Measurements from ENCODE around the gene SMARCA5.

Gene SMARCA5

GRCh38 chr4:143539670-143540023 is 26.1 kb downstream of the SMARCA5 start:
- Histone ChIP-seq H3K9me3 (replicated peaks; ENCODE audit: low read length) (no peaks in the 10 kb centered on the region), H3K36me3 (ENCODE audit: insufficient read depth, low read length) (peaks cover 83% of the 10 kb centered on the region), H3K9ac (ENCODE audit: low read depth, low read length) (no peak overlapping the region), H3K27me3 (ENCODE audit: control insufficient read depth, insufficient read depth, low read length) (no peaks in the 10 kb centered on the region), H3K4me1 (ENCODE audit: control insufficient read depth, insufficient read depth, low read length) (no peaks in the 10 kb centered on the region), H3K4me2 (ENCODE audit: low read length) (no peak overlapping the region), H3K4me3 (ENCODE audit: low read length) (no peak overlapping the region)

- H3K4me2 ChIP-seq (ENCODE audit: low read length), result no peak overlapping the region
- peaks cover 81% of the 10 kb centered on the region for H3K36me3 ChIP-seq (ENCODE audit: insufficient read depth, low read length)
- no peaks in the 10 kb centered on the region for H3K27me3 ChIP-seq (ENCODE audit: control insufficient read depth, insufficient read depth, low read length)
- no peaks in the 10 kb centered on the region for H3K9me3 ChIP-seq (replicated peaks; ENCODE audit: low read length)
- H3K4me3 ChIP-seq (ENCODE audit: low read length), result no peak overlapping the region
- no peaks in the 10 kb centered on the region for H3K4me1 ChIP-seq (ENCODE audit: control insufficient read depth, insufficient read depth, low read length)
- H3K9ac ChIP-seq (ENCODE audit: low read depth, low read length), result no peak overlapping the region
These were observed 36.4 kb downstream of the SMARCA5 start for GRCh38 chr4:143549928-143550327.

- no peak overlapping the region for H3K4me3 ChIP-seq (ENCODE audit: low read length)
- H3K36me3 ChIP-seq (ENCODE audit: insufficient read depth, low read length), result peaks cover 47% of the 10 kb centered on the region
- H3K9me3 ChIP-seq (replicated peaks; ENCODE audit: low read length), result no peaks in the 10 kb centered on the region
- no peak overlapping the region for H3K9ac ChIP-seq (ENCODE audit: low read depth, low read length)
- no peak overlapping the region for H3K4me2 ChIP-seq (ENCODE audit: low read length)
- no peaks in the 10 kb centered on the region for H3K27me3 ChIP-seq (ENCODE audit: control insufficient read depth, insufficient read depth, low read length)
- H3K4me1 ChIP-seq (ENCODE audit: control insufficient read depth, insufficient read depth, low read length), result peaks cover 3% of the 10 kb centered on the region
These were observed 41.5 kb downstream of the SMARCA5 start for GRCh38 chr4:143554728-143555597.

GRCh38 chr4:143555676-143556075 is 42.2 kb downstream of the SMARCA5 start:
- no peaks in the 10 kb centered on the region for H3K9me3 ChIP-seq (replicated peaks; ENCODE audit: low read length)
- H3K4me1 ChIP-seq (ENCODE audit: control insufficient read depth, insufficient read depth, low read length), result peaks cover 3% of the 10 kb centered on the region
- H3K4me2 ChIP-seq (ENCODE audit: low read length), result no peak overlapping the region
- H3K4me3 ChIP-seq (ENCODE audit: low read length), result no peak overlapping the region
- H3K9ac ChIP-seq (ENCODE audit: low read depth, low read length), result no peak overlapping the region
- H3K36me3 ChIP-seq (ENCODE audit: insufficient read depth, low read length), result peaks cover 40% of the 10 kb centered on the region
- no peaks in the 10 kb centered on the region for H3K27me3 ChIP-seq (ENCODE audit: control insufficient read depth, insufficient read depth, low read length)

- H3K9me3 ChIP-seq (replicated peaks; ENCODE audit: low read length), result no peaks in the 10 kb centered on the region
- H3K9ac ChIP-seq (ENCODE audit: low read depth, low read length), result no peak overlapping the region
- H3K27me3 ChIP-seq (ENCODE audit: control insufficient read depth, insufficient read depth, low read length), result no peaks in the 10 kb centered on the region
- peaks cover 3% of the 10 kb centered on the region for H3K4me1 ChIP-seq (ENCODE audit: control insufficient read depth, insufficient read depth, low read length)
- H3K4me3 ChIP-seq (ENCODE audit: low read length), result no peak overlapping the region
- H3K36me3 ChIP-seq (ENCODE audit: insufficient read depth, low read length), result peaks cover 27% of the 10 kb centered on the region
- no peak overlapping the region for H3K4me2 ChIP-seq (ENCODE audit: low read length)
These were observed 44.8 kb downstream of the SMARCA5 start for GRCh38 chr4:143558286-143558685.

GRCh38 chr4:143558823-143559756 is 45.6 kb downstream of the SMARCA5 start:
- Histone ChIP-seq H3K9ac (ENCODE audit: low read depth, low read length) (peak overlapping the region; percentile 77), H3K27me3 (ENCODE audit: control insufficient read depth, insufficient read depth, low read length) (no peaks in the 10 kb centered on the region), H3K4me1 (ENCODE audit: control insufficient read depth, insufficient read depth, low read length) (peaks cover 3% of the 10 kb centered on the region), H3K4me2 (ENCODE audit: low read length) (peak overlapping the region; percentile 88), H3K4me3 (ENCODE audit: low read length) (peak overlapping the region; percentile 69), H3K36me3 (ENCODE audit: insufficient read depth, low read length) (peaks cover 22% of the 10 kb centered on the region), H3K9me3 (replicated peaks; ENCODE audit: low read length) (no peaks in the 10 kb centered on the region)

- Histone ChIP-seq H3K9me3 (replicated peaks; ENCODE audit: low read length) (no peaks in the 10 kb centered on the region), H3K27me3 (ENCODE audit: control insufficient read depth, insufficient read depth, low read length) (no peaks in the 10 kb centered on the region)
These were observed 46.2 kb downstream of the SMARCA5 start for GRCh38 chr4:143559757-143560147.

GRCh38 chr4:143564472-143564871 is 51.0 kb downstream of the SMARCA5 start:
- H3K4me3 ChIP-seq (ENCODE audit: low read length), result no peak overlapping the region
- H3K4me1 ChIP-seq (ENCODE audit: control insufficient read depth, insufficient read depth, low read length), result peaks cover 2% of the 10 kb centered on the region
- no peaks in the 10 kb centered on the region for H3K27me3 ChIP-seq (ENCODE audit: control insufficient read depth, insufficient read depth, low read length)
- H3K9ac ChIP-seq (ENCODE audit: low read depth, low read length), result no peak overlapping the region
- H3K36me3 ChIP-seq (ENCODE audit: insufficient read depth, low read length), result no peaks in the 10 kb centered on the region
- no peak overlapping the region for H3K4me2 ChIP-seq (ENCODE audit: low read length)
- H3K9me3 ChIP-seq (replicated peaks; ENCODE audit: low read length), result no peaks in the 10 kb centered on the region

More at GRCh38 chr4:143559757-143560147, 46.2 kb downstream of the SMARCA5 start:
- Histone ChIP-seq H3K36me3 (ENCODE audit: insufficient read depth, low read length) (peaks cover 15% of the 10 kb centered on the region), H3K4me2 (ENCODE audit: low read length) (peak overlapping the region; percentile 88), H3K4me3 (ENCODE audit: low read length) (peak overlapping the region; percentile 69), H3K4me1 (ENCODE audit: control insufficient read depth, insufficient read depth, low read length) (peaks cover 3% of the 10 kb centered on the region), H3K9ac (ENCODE audit: low read depth, low read length) (peak overlapping the region; percentile 77)

- Histone ChIP-seq H3K27me3 (ENCODE audit: control insufficient read depth, insufficient read depth, low read length) (no peaks in the 10 kb centered on the region), H3K9ac (ENCODE audit: low read depth, low read length) (no peak overlapping the region), H3K36me3 (ENCODE audit: insufficient read depth, low read length) (no peaks in the 10 kb centered on the region), H3K4me2 (ENCODE audit: low read length) (no peak overlapping the region), H3K4me1 (ENCODE audit: control insufficient read depth, insufficient read depth, low read length) (no peaks in the 10 kb centered on the region), H3K9me3 (replicated peaks; ENCODE audit: low read length) (no peaks in the 10 kb centered on the region), H3K4me3 (ENCODE audit: low read length) (no peak overlapping the region)
These were observed 61.8 kb downstream of the SMARCA5 start for GRCh38 chr4:143575331-143575730.

- no peak overlapping the region for H3K4me2 ChIP-seq (ENCODE audit: low read length)
- no peak overlapping the region for H3K9ac ChIP-seq (ENCODE audit: low read depth, low read length)
- H3K4me1 ChIP-seq (ENCODE audit: control insufficient read depth, insufficient read depth, low read length), result peaks cover 15% of the 10 kb centered on the region
- no peaks in the 10 kb centered on the region for H3K9me3 ChIP-seq (replicated peaks; ENCODE audit: low read length)
- H3K27me3 ChIP-seq (ENCODE audit: control insufficient read depth, insufficient read depth, low read length), result no peaks in the 10 kb centered on the region
- H3K36me3 ChIP-seq (ENCODE audit: insufficient read depth, low read length), result no peaks in the 10 kb centered on the region
- no peak overlapping the region for H3K4me3 ChIP-seq (ENCODE audit: low read length)
These were observed 67.9 kb downstream of the SMARCA5 start for GRCh38 chr4:143581331-143581946.

- peaks cover 18% of the 10 kb centered on the region for H3K4me1 ChIP-seq (ENCODE audit: control insufficient read depth, insufficient read depth, low read length)
- no peaks in the 10 kb centered on the region for H3K9me3 ChIP-seq (replicated peaks; ENCODE audit: low read length)
- no peak overlapping the region for H3K4me3 ChIP-seq (ENCODE audit: low read length)
- no peaks in the 10 kb centered on the region for H3K27me3 ChIP-seq (ENCODE audit: control insufficient read depth, insufficient read depth, low read length)
- H3K36me3 ChIP-seq (ENCODE audit: insufficient read depth, low read length), result no peaks in the 10 kb centered on the region
- H3K9ac ChIP-seq (ENCODE audit: low read depth, low read length), result peak overlapping the region; percentile 60
- H3K4me2 ChIP-seq (ENCODE audit: low read length), result peak overlapping the region; percentile 41
These were observed 72.0 kb downstream of the SMARCA5 start for GRCh38 chr4:143585548-143585947.

Data from skeletal muscle satellite cell (primary cell).